LNCAP (cell line): ENCODE data around the gene KRTAP9-3.
"Not testable (repeated sequence)": the region's sequence is repeated elsewhere in the genome, so short reads cannot be mapped to it uniquely, and the experiment has no call there.

ENCODE experiments used
- CTCF ChIP-seq: fragments of 450-650 bp; IDR thresholded peaks from 2 replicates; pipeline ENCODE4 v1.5.1; 2017; ENCODE audit warnings: mild to moderate bottlenecking

The KRTAP9-3 gene

GRCh38 chr17:41199421-41200078 is 32.7 kb upstream of the KRTAP9-3 start:
- no peak for TF ChIP-seq CTCF

GRCh38 chr17:41211845-41212466 is 20.3 kb upstream of the KRTAP9-3 start:
- no peak for TF ChIP-seq CTCF

GRCh38 chr17:41212524-41213169 is 19.6 kb upstream of the KRTAP9-3 start:
- TF ChIP-seq CTCF = no peak

GRCh38 chr17:41215681-41216080 is 16.6 kb upstream of the KRTAP9-3 start:
- no peak for TF ChIP-seq CTCF

GRCh38 chr17:41223821-41224220 is 8.4 kb upstream of the KRTAP9-3 start:
- no peak for TF ChIP-seq CTCF

GRCh38 chr17:41226051-41226450 is 6.2 kb upstream of the KRTAP9-3 start:
- TF ChIP-seq CTCF = no peak

- not testable (repeated sequence) for TF ChIP-seq CTCF
Measured at GRCh38 chr17:41226598-41227095, 5.6 kb upstream of the KRTAP9-3 start, which contains the start of gene KRTAP9-2. KRTAP9-2 (plus strand) TSS chr17:41226648; CDS start chr17:41226655, 7 bp downstream.
